ENCODE results near the gene TUBA4A. TPM values are rescaled to one million over a fixed set of nuclear protein-coding genes. Genes with fewer than 3 reads are reported as not detected.

Gene TUBA4A
- total RNA-seq, 6 donors from 2014 or later, result 17.8 to 52.1 (median 40.3) TPM

Small RNA genes lying within 50 kb of the gene (small RNA-seq; reads per million reads assigned to genes)
- 0 to 0.12 (median 0.03) reads per million in 4 donors for gene MIR153-1

Other genes starting within 250 kb of the TUBA4A start
- gene CFAP65, start 212.4 kb downstream of the TUBA4A start, total RNA-seq, result 10 to 100 TPM in 3 of 6 donors, 1 to 10 TPM in 2, under 1 TPM in 1; 0.26 to 18.7 (median 10.7) TPM
- 1 to 10 TPM in 3 of 6 donors, under 1 TPM in 1, not detected in 2; 0.80 to 4.4 (median 1.5) TPM for gene IHH, start 193.0 kb downstream of the TUBA4A start, total RNA-seq
- gene NHEJ1, start 93.1 kb downstream of the TUBA4A start, total RNA-seq, result 10 to 100 TPM in 5 of 6 donors, 1 to 10 TPM in 1; 7.9 to 26.2 (median 14.3) TPM
- 1 to 10 TPM in 4 of 6 donors, under 1 TPM in 2; 0.33 to 6.3 (median 2.6) TPM for gene SLC23A3, start 83.9 kb downstream of the TUBA4A start, total RNA-seq
- 10 to 100 TPM; 42.7 to 86.8 (median 49.4) TPM for gene CNPPD1, start 77.0 kb downstream of the TUBA4A start, total RNA-seq
- 100 to 1,000 TPM in 1 of 6 donors, 10 to 100 TPM in 5; 46.1 to 100 (median 60.5) TPM for gene RETREG2, start 75.6 kb downstream of the TUBA4A start, total RNA-seq
- 10 to 100 TPM; 38.7 to 59.7 (median 43.3) TPM for gene ZFAND2B, start 47.1 kb downstream of the TUBA4A start, total RNA-seq
- 10 to 100 TPM; 11.0 to 35.6 (median 21.9) TPM for gene ABCB6, start 35.0 kb downstream of the TUBA4A start, total RNA-seq
- 10 to 100 TPM; 40.9 to 57.7 (median 49.8) TPM for gene ATG9A, start 24.3 kb downstream of the TUBA4A start, total RNA-seq
- gene ANKZF1, start 24.1 kb downstream of the TUBA4A start, total RNA-seq, result 100 to 1,000 TPM in 2 of 6 donors, 10 to 100 TPM in 4; 26.0 to 339 (median 67.2) TPM
- 10 to 100 TPM in 3 of 6 donors, 1 to 10 TPM in 3; 4.1 to 19.5 (median 11.9) TPM for gene GLB1L, start 8.5 kb downstream of the TUBA4A start, total RNA-seq
- 10 to 100 TPM; 12.6 to 28.3 (median 15.7) TPM for gene STK16, start 8.4 kb downstream of the TUBA4A start, total RNA-seq
- 1 to 10 TPM in 5 of 6 donors, under 1 TPM in 1; 0.26 to 8.9 (median 3.1) TPM for gene TUBA4B, start 675 bp downstream of the TUBA4A start, total RNA-seq
- 10 to 100 TPM; 58.6 to 86.1 (median 75.5) TPM for gene DNAJB2, start 25.4 kb upstream of the TUBA4A start, total RNA-seq
- 1 to 10 TPM in 2 of 6 donors, under 1 TPM in 2, not detected in 2; 0.20 to 4.4 (median 0.68) TPM for gene PTPRN, start 55.5 kb upstream of the TUBA4A start, total RNA-seq
- gene RESP18, start 78.8 kb upstream of the TUBA4A start, total RNA-seq, result not detected
- 100 to 1,000 TPM in 1 of 6 donors, 10 to 100 TPM in 5; 31.9 to 141 (median 75.1) TPM for gene DNPEP, start 134.0 kb upstream of the TUBA4A start, total RNA-seq
- gene DES, start 164.5 kb upstream of the TUBA4A start, total RNA-seq, result 100 to 1,000 TPM in 2 of 6 donors, 10 to 100 TPM in 4; 39.7 to 299 (median 70.8) TPM
- 1 to 10 TPM; 2.3 to 8.9 (median 4.9) TPM for gene SPEG, start 180.9 kb upstream of the TUBA4A start, total RNA-seq
- 10 to 100 TPM; 20.8 to 38.5 (median 24.9) TPM for gene GMPPA, start 245.0 kb upstream of the TUBA4A start, total RNA-seq